BLaER1 treated with 17β-estradiol and CSF1 and Interleukin-3, amounts not matched to agents 10 nM and 100 nM (cell line): ENCODE measurements around the gene LTBP1.
"Not testable (repeated sequence)": the region's sequence is repeated elsewhere in the genome, so short reads cannot be mapped to it uniquely, and the experiment has no call there.

ENCODE experiments used
- H3K27ac ChIP-seq, 11 experiments: shearing (Covaris generic); formaldehyde crosslinking; 2 replicates each; pipeline ENCODE4 v1.8.1; 2022
- H3K27me3 ChIP-seq, 11 experiments: shearing (Covaris generic); formaldehyde crosslinking; 2 replicates each; pipeline ENCODE4 v1.8.1; 2022
- H3K36me3 ChIP-seq, 11 experiments: shearing (Covaris generic); formaldehyde crosslinking; 2 replicates each; pipeline ENCODE4 v1.8.1; 2022
- H3K4me1 ChIP-seq, 10 experiments: shearing (Covaris generic); formaldehyde crosslinking; 2 replicates each; pipeline ENCODE4 v1.8.1; 2022
- H3K4me2 ChIP-seq, 11 experiments: shearing (Covaris generic); formaldehyde crosslinking; 2 replicates each; pipeline ENCODE4 v1.8.1; 2022
- H3K4me3 ChIP-seq, 10 experiments: shearing (Covaris generic); formaldehyde crosslinking; 2 replicates each; pipeline ENCODE4 v1.8.1; 2022
- H3K9ac ChIP-seq, 11 experiments: shearing (Covaris generic); formaldehyde crosslinking; 2 replicates each; pipeline ENCODE4 v1.8.1; 2022
- H3K9me3 ChIP-seq, 11 experiments: shearing (Covaris generic); formaldehyde crosslinking; replicated peaks in 1 of 11; 2 replicates each; pipeline ENCODE4 v1.8.1; 2022
- H4K20me1 ChIP-seq, 11 experiments: shearing (Covaris generic); formaldehyde crosslinking; 2 replicates each; pipeline ENCODE4 v1.8.1; 2022
- Cebpa-rat ChIP-seq, 11 experiments: shearing (Covaris generic); IDR thresholded peaks; 2 replicates each; pipeline ENCODE4 v1.8.1; 2022

LTBP1 gene

GRCh38 chr2:32905270-32905669 is 41.5 kb upstream of the LTBP1 start:
- Histone ChIP-seq H3K4me1 (no peaks in the 10 kb centered on the region), H3K27ac (no peak overlapping the region), H3K27me3 (peaks cover 0 to 56% (median 0%) of the 10 kb centered on the region in 11 experiments; a peak in 4 of 22 replicates), H3K4me3 (no peak overlapping the region), H3K9me3 (peaks cover 0 to 5% (median 0%) of the 10 kb centered on the region in 11 experiments; a peak in 2 of 22 replicates), H3K36me3 (no peaks in the 10 kb centered on the region), H3K9ac (no peak overlapping the region), H4K20me1 (no peaks in the 10 kb centered on the region), H3K4me2 (no peak overlapping the region)
- TF ChIP-seq Cebpa-rat (IDR thresholded peaks at IDR 0.05): no peak

GRCh38 chr2:32910883-32911598 is 35.7 kb upstream of the LTBP1 start:
- peaks cover 0 to 5% (median 0%) of the 10 kb centered on the region in 11 experiments; a peak in 2 of 22 replicates for H3K9me3 ChIP-seq
- H3K4me2 ChIP-seq: no peak overlapping the region
- H3K27me3 ChIP-seq: peaks cover 0 to 57% (median 0%) of the 10 kb centered on the region in 11 experiments; a peak in 5 of 22 replicates
- no peaks in the 10 kb centered on the region for H3K36me3 ChIP-seq
- TF ChIP-seq Cebpa-rat (IDR thresholded peaks at IDR 0.05): no peak
- no peak overlapping the region for H3K9ac ChIP-seq
- H4K20me1 ChIP-seq: no peaks in the 10 kb centered on the region
- H3K4me1 ChIP-seq: no peaks in the 10 kb centered on the region
- no peak overlapping the region for H3K27ac ChIP-seq
- H3K4me3 ChIP-seq: no peak overlapping the region

- H3K9me3 ChIP-seq: peaks cover 0 to 7% (median 0%) of the 10 kb centered on the region in 11 experiments; a peak in 1 of 22 replicates
- no peak overlapping the region for H3K27ac ChIP-seq
- no peak overlapping the region for H3K9ac ChIP-seq
- no peak for TF ChIP-seq Cebpa-rat (IDR thresholded peaks at IDR 0.05)
- H3K4me1 ChIP-seq: no peaks in the 10 kb centered on the region
- peaks cover 0 to 50% (median 0%) of the 10 kb centered on the region in 11 experiments; a peak in 4 of 22 replicates for H3K27me3 ChIP-seq
- no peak overlapping the region for H3K4me2 ChIP-seq
- 0 out of 22 replicates have a peak, but pooled peaks cover 0 to 4% (median 0%) of the 10 kb centered on the region in 11 experiments for H4K20me1 ChIP-seq
- H3K4me3 ChIP-seq: no peak overlapping the region
- no peaks in the 10 kb centered on the region for H3K36me3 ChIP-seq
These were observed 31.1 kb upstream of the LTBP1 start for GRCh38 chr2:32915694-32916093.

GRCh38 chr2:32918774-32919173 is 28.0 kb upstream of the LTBP1 start:
- no peak for TF ChIP-seq Cebpa-rat (IDR thresholded peaks at IDR 0.05)
- Histone ChIP-seq H3K4me2 (no peak overlapping the region), H3K9me3 (peaks cover 0 to 29% (median 0%) of the 10 kb centered on the region in 11 experiments; a peak in 7 of 22 replicates), H4K20me1 (0 out of 22 replicates have a peak, but pooled peaks cover 0 to 5% (median 0%) of the 10 kb centered on the region in 11 experiments), H3K9ac (no peak overlapping the region), H3K27ac (no peak overlapping the region), H3K36me3 (no peaks in the 10 kb centered on the region), H3K27me3 (peaks cover 0 to 66% (median 0%) of the 10 kb centered on the region in 11 experiments; a peak in 7 of 22 replicates), H3K4me3 (no peak overlapping the region), H3K4me1 (no peaks in the 10 kb centered on the region)

GRCh38 chr2:32919901-32920300 is 26.9 kb upstream of the LTBP1 start:
- Histone ChIP-seq H3K9me3 (peaks cover 0 to 29% (median 0%) of the 10 kb centered on the region in 11 experiments; a peak in 7 of 22 replicates), H3K27me3 (peaks cover 0 to 72% (median 0%) of the 10 kb centered on the region in 11 experiments; a peak in 7 of 22 replicates)

GRCh38 chr2:32921486-32921885 is 25.3 kb upstream of the LTBP1 start:
- H3K4me2 ChIP-seq, H3K36me3 ChIP-seq, H3K4me1 ChIP-seq, H3K4me3 ChIP-seq, H3K9ac ChIP-seq, H3K27ac ChIP-seq: not testable (repeated sequence)
- Histone ChIP-seq H3K27me3 (peaks cover 0 to 81% (median 0%) of the 10 kb centered on the region in 11 experiments; a peak in 7 of 22 replicates), H4K20me1 (peaks cover 0 to 18% (median 0%) of the 10 kb centered on the region in 11 experiments; a peak in 1 of 22 replicates), H3K9me3 (peaks cover 0 to 29% (median 0%) of the 10 kb centered on the region in 11 experiments; a peak in 7 of 22 replicates)

More at GRCh38 chr2:32919901-32920300, 26.9 kb upstream of the LTBP1 start:
- H3K4me1 ChIP-seq, H3K27ac ChIP-seq, H3K9ac ChIP-seq, H3K36me3 ChIP-seq, H4K20me1 ChIP-seq, H3K4me3 ChIP-seq, H3K4me2 ChIP-seq: not testable (repeated sequence)

- peaks cover 0 to 29% (median 0%) of the 10 kb centered on the region in 11 experiments; a peak in 7 of 22 replicates for H3K9me3 ChIP-seq
- H3K9ac ChIP-seq: no peak overlapping the region
- no peak overlapping the region for H3K4me2 ChIP-seq
- peaks cover 0 to 91% (median 0%) of the 10 kb centered on the region in 11 experiments; a peak in 7 of 22 replicates for H3K27me3 ChIP-seq
- H3K4me1 ChIP-seq: no peaks in the 10 kb centered on the region
- no peak overlapping the region for H3K27ac ChIP-seq
- no peak for TF ChIP-seq Cebpa-rat (IDR thresholded peaks at IDR 0.05)
- H3K4me3 ChIP-seq: no peak overlapping the region
- peaks cover 0 to 28% (median 0%) of the 10 kb centered on the region in 11 experiments; a peak in 2 of 22 replicates for H4K20me1 ChIP-seq
- no peaks in the 10 kb centered on the region for H3K36me3 ChIP-seq
These were observed 24.3 kb upstream of the LTBP1 start for GRCh38 chr2:32922501-32922900.

- no peak for TF ChIP-seq Cebpa-rat (IDR thresholded peaks at IDR 0.05)
- Histone ChIP-seq H3K9me3 (peaks cover 0 to 29% (median 0%) of the 10 kb centered on the region in 11 experiments; a peak in 7 of 22 replicates), H3K9ac (no peak overlapping the region), H3K36me3 (no peaks in the 10 kb centered on the region), H3K4me3 (no peak overlapping the region), H3K27ac (no peak overlapping the region), H3K4me2 (no peak overlapping the region), H3K4me1 (no peaks in the 10 kb centered on the region), H3K27me3 (peaks cover 0 to 97% (median 0%) of the 10 kb centered on the region in 11 experiments; a peak in 7 of 22 replicates), H4K20me1 (peaks cover 0 to 31% (median 0%) of the 10 kb centered on the region in 11 experiments; a peak in 2 of 22 replicates)
These were observed 23.6 kb upstream of the LTBP1 start for GRCh38 chr2:32923109-32923508.

- Histone ChIP-seq H3K4me3 (no peak overlapping the region), H3K4me2 (no peak overlapping the region), H3K36me3 (no peaks in the 10 kb centered on the region), H3K9ac (no peak overlapping the region), H4K20me1 (peaks cover 0 to 36% (median 0%) of the 10 kb centered on the region in 11 experiments; a peak in 2 of 22 replicates), H3K4me1 (0 out of 20 replicates have a peak, but pooled peaks cover 0 to 4% (median 0%) of the 10 kb centered on the region in 10 experiments), H3K27ac (no peak overlapping the region), H3K9me3 (peaks cover 0 to 23% (median 0%) of the 10 kb centered on the region in 11 experiments; a peak in 7 of 22 replicates), H3K27me3 (peaks cover 0 to 91% (median 0%) of the 10 kb centered on the region in 11 experiments; a peak in 7 of 22 replicates)
- no peak for TF ChIP-seq Cebpa-rat (IDR thresholded peaks at IDR 0.05)
These were observed 21.4 kb upstream of the LTBP1 start for GRCh38 chr2:32925283-32925815.
